ENCODE results near the gene BCAS4.
"Not testable (repeated sequence)": the region's sequence is repeated elsewhere in the genome, so short reads cannot be mapped to it uniquely, and the experiment has no call there.

The BCAS4 gene

GRCh38 chr20:50799890-50800550 lies 5.2 kb downstream of the BCAS4 start:
- DNase-seq: no peak

- DNase-seq: not testable (repeated sequence)
Measured at GRCh38 chr20:50800986-50801746, 6.3 kb downstream of the BCAS4 start.

- no peak for DNase-seq
Measured at GRCh38 chr20:50801747-50802125, 6.9 kb downstream of the BCAS4 start.

- DNase-seq: no peak
Measured at GRCh38 chr20:50802289-50802688, 7.4 kb downstream of the BCAS4 start.

GRCh38 chr20:50804437-50805348 lies 9.8 kb downstream of the BCAS4 start:
- peak; percentile 52 for DNase-seq

DNA sequence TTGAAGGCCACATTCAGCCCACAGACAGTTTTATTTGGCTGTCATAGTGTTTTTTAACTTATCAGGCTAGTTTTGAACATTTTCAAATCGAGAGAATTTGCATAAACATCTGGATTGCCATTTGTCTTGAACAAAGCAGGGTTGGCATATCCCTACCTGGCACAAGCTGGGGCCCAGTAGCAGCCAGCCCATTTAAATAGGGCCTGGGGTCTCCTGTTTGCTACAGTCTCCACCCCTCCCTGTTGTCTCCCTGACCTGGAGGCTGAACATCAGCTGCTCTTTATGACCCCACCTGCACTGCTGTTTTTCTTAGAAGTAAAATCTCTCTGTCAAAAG lies 10.5 kb downstream of the BCAS4 start:
- no peak for DNase-seq

GRCh38 chr20:50806126-50806768 lies 11.4 kb downstream of the BCAS4 start:
- no peak for DNase-seq

DNA sequence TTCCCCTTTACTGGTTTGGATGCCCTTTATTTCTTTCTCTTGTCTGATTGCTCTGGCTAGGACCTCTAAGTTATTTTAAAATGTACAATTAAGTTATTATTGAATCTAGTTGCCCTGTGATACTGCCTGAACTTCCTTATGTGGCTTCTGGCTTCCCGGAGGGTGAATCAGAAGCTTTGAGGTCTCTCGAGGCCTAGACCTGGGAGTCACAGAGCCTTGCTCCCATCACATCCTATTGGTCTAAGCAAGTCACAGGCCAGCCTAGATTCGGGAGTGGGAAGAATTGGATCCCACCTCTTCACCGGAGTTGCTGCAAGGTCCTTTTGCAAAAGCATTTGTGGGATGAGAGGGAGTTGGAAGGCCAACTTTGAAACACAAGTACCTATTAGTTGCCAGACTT lies 15.2 kb downstream of the BCAS4 start:
- no peak for DNase-seq

- DNase-seq: no peak
Measured at GRCh38 chr20:50810842-50811241, 16.0 kb downstream of the BCAS4 start.

DNA sequence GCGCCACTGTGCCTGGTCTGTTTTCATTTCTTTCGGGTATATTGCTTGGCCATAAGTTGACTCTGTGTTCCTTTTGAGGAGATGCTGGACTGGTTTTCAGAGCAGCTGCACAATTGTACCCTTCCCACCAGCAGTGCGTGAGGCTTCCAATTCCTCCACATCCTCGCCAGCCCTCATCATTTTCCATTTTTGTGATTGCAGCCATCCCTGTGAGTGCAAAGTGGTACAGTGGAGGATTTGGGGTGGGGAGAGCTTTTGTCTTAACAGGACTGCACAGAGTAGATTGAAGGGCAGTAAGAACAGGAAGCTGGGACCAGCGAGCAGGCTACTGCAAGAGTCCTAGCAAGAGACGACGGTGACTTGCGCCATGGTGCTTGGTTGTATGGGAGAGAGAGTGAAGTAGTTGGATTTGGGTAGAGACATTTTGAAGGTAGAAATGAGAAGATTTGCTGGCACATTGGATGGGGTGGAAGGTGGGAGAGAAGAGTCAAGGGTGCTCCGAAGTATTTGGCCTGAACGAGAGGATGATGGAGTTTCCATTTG lies 18.3 kb downstream of the BCAS4 start:
- DNase-seq: no peak

DNA sequence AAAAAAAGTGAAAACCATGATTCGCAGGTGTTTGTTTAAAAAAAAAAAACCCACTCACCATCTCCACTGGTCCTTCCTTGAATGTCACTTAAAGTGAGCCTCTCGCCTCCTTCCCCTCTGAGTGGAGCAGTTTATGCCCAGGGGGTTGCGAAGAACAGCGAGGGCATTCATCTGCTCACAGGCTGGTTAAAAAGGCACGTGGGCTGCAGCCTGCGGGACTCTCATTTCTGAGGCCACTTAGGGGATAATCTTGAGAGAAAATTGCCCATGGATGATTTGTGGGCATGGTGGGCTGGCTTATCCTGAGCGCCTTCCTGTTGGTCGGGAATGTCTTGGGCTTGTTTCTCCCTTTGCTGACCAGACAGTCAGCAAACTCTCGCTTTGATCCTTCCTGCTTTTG lies 18.9 kb downstream of the BCAS4 start:
- no peak for DNase-seq

GRCh38 chr20:50814438-50815161 lies 19.7 kb downstream of the BCAS4 start:
- no peak for DNase-seq

GRCh38 chr20:50815162-50815989 lies 20.5 kb downstream of the BCAS4 start:
- no peak for DNase-seq

DNA sequence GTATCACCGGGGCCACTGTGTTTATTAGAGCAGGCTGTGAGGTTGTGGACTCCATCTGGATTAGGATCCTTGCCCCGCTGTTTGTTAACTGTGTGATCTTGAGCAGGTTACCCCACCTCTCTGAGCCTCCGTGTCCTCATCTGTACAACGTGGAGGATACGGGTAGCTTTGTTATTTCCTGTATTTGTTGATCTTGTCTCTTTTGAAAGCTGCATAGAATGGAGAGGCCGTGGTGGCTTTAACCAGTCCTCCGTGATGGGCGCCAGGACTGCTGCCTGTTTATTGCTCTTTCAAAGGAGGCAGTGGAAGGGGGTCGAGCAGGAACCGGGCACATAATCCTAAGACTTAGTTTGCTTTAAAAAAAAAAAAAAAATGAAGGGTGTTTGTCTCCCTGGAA lies 22.9 kb downstream of the BCAS4 start:
- DNase-seq: peak; percentile 9

DNA sequence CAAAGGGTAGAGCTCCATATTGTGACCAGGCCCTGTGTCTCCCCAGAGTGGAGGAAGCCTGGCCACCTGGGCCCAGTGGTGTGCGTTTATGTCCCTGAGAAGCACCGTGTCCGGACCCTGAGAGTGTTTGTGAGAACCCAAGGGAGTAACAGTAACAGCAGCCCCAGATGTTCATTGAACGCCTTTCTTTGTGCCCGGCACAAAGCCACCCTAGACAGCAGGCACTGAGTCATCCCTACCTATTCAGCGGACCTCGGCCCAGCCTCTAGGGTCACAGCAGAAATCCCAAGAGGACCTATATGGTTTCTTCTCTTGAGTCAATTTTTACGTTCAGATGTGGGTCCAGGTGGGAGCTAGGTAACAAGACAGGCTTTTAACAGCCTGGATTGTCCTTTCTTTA lies 24.5 kb downstream of the BCAS4 start:
- DNase-seq: no peak

GRCh38 chr20:50820515-50821256 lies 25.8 kb downstream of the BCAS4 start:
- DNase-seq: no peak

DNA sequence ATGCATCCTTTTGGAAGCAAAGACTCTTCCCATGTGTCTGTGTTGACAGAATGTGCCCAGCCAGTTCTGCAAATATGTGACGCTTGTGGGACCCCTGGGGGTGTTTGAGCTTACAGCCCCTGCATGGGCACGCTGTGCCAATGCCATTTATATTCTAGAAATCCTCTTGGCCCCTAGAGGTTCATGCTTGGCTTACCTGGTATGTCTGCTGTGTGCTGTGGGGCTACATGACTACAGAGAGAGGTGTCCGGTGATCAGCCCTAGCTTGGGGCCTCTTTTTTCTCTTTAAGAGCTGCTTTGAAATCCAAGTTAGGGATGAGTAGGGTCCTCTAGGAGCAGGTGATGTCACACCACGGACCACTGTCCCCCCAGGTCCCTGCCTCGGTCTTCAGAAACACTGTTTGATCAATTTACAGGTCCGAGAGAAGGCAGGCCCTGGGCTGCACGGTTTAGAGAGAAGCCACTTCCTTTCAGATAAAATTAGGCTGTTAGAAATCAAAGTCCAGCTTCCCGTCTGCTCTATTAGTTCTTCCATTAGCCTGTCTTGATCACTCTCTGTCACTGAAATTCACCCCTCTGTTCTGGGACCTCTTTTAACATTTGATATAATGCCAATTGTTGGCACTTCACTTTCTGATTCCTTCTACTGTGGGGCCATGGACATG lies 26.5 kb downstream of the BCAS4 start:
- no peak for DNase-seq

DNA sequence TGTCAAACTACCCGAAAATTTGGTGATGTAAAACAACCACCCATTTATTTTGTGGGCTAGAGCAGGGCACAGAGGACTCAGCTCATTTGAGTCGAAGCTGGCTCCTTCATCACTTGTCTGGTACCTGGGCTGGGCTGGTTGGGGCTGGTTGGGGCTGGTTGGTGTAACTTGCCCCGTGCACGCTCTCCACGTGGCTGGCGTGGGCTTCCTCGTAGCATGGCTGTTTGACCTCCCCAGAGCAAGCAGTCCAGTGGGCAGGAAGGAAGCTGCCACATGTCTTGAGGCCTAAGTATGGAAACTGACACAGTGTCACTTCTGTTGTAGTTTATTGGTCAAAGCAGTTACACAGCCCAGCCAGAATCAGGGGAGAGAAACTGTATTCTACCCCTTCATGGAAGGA lies 27.1 kb downstream of the BCAS4 start:
- DNase-seq: no peak

DNA sequence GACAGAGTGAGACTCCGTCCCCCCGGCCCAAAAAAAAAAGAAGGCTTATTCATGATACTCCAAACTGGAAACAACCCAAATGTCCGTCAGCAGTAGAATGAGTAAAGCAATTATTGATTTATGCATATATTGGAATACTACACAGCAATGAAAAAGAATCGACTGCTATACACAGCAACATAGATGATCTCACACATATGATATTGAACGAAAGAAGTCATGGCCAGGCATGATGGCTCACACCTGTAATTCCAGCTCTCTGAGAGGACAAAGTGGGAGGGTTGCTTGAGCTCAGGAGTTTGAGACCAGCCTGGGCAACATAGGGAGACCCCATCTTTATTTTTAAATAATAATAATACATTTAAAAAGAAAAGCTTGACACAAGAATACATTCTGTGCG lies 28.5 kb downstream of the BCAS4 start:
- DNase-seq: no peak

DNA sequence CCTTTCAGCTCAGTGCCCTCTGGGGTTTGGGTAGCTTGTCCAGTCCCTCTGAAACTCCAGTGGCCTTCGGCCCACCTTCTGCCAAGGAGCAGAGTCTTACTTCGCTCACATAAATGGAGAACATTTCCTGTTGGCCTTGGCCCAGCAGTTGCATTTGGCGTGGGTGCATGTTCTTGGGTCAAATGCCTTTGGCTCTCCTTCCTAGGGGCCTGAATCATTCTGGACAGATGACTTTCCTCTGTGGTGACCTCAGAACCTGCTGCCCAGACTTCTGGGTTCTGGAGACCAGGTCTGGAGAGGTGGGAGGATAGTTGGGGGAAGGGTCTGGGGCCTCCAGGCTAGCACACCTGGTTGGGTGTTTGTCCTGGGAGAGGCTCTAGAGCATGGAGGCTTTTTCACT lies 29.3 kb downstream of the BCAS4 start:
- no peak for DNase-seq

Measured in CD4-positive, alpha-beta T cell treated with Interleukin-17A for 1 hour (primary cell).